ENCODE data around the gene FOXO1.

DNA sequence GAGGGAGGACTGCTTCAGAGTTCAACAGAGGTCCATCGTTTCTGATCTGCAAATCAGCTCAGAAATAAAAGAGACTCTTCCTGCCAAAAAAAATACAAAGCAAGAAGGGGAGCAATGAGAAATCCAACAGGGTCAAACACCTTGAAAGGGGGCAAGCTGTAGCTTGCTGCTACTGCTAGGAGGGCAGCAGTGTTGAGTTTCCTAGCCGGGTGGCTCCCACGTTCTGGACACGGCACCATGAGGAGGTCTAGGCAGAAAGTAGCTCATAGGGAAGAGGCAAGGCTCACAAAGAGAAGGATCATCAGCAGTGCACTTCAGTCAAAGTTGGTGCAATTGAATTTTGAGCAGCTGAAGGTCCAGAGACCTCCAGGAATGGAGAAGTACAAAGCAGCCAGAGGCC, 75.3 kb downstream of the FOXO1 start:
- TF ChIP-seq, protein P1, sequence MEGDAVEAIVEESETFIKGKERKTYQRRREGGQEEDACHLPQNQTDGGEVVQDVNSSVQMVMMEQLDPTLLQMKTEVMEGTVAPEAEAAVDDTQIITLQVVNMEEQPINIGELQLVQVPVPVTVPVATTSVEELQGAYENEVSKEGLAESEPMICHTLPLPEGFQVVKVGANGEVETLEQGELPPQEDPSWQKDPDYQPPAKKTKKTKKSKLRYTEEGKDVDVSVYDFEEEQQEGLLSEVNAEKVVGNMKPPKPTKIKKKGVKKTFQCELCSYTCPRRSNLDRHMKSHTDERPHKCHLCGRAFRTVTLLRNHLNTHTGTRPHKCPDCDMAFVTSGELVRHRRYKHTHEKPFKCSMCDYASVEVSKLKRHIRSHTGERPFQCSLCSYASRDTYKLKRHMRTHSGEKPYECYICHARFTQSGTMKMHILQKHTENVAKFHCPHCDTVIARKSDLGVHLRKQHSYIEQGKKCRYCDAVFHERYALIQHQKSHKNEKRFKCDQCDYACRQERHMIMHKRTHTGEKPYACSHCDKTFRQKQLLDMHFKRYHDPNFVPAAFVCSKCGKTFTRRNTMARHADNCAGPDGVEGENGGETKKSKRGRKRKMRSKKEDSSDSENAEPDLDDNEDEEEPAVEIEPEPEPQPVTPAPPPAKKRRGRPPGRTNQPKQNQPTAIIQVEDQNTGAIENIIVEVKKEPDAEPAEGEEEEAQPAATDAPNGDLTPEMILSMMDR (IDR thresholded peaks at IDR 0.05; ENCODE audit: low read length), result no peak
- no peak for TF ChIP-seq EZH2 (IDR thresholded peaks at IDR 0.05; ENCODE audit: borderline replicate concordance, low read length)
